WI38 (cell line): ENCODE results near the gene LRBA.

Source experiments
- H3K4me3 ChIP-seq: 2 replicates; pipeline ENCODE4 v1.5.1; 2011; ENCODE audit warnings: low read depth, mild to moderate bottlenecking, control low read depth, low read length
- TF ChIP-seq, protein P1 (sequence below): IDR thresholded peaks from 2 replicates; pipeline ENCODE4 v1.5.1; 2012; ENCODE audit warnings: low read depth, mild to moderate bottlenecking, control low read depth, low read length

The LRBA gene

DNA sequence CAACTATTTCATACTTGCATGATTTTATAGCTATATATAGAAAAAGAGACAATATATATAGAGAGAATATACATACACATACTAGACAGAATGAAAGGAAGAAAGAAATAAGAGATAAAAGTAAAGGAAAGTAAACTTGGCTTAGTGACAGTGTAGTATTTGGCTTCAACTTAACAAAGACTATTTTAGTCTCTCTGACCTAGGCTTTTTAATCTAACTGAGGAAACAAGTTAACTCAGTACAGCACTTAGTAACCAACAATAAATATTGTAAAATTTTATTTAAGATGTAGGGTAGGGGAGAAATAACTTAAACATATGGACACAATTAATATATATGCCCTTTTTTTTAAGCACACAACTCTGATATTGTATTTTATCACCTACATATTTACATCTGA lies 682.1 kb downstream of the LRBA start:
- no peak overlapping the region for H3K4me3 ChIP-seq
- TF ChIP-seq, protein P1, sequence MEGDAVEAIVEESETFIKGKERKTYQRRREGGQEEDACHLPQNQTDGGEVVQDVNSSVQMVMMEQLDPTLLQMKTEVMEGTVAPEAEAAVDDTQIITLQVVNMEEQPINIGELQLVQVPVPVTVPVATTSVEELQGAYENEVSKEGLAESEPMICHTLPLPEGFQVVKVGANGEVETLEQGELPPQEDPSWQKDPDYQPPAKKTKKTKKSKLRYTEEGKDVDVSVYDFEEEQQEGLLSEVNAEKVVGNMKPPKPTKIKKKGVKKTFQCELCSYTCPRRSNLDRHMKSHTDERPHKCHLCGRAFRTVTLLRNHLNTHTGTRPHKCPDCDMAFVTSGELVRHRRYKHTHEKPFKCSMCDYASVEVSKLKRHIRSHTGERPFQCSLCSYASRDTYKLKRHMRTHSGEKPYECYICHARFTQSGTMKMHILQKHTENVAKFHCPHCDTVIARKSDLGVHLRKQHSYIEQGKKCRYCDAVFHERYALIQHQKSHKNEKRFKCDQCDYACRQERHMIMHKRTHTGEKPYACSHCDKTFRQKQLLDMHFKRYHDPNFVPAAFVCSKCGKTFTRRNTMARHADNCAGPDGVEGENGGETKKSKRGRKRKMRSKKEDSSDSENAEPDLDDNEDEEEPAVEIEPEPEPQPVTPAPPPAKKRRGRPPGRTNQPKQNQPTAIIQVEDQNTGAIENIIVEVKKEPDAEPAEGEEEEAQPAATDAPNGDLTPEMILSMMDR: no peak

DNA sequence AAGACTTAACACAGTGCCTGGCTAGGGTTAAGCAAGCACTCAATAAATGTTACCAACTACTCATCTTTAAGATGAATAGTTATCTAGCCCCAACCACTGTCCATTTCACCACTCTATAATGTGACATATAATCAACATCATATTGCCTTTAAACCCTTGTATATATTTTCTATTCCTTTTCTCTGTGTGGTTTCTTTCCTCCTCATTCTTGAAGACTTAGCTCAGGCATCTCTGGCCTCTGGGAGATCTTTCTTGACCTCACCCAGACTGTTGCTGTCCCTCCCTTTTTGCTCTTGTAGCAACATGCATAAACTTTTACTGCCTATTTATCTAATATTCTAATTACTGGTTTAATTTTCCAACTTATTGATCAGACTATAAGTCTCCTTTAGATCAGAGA lies 683.0 kb downstream of the LRBA start:
- no peak overlapping the region for H3K4me3 ChIP-seq
- TF ChIP-seq, protein P1: no peak

- TF ChIP-seq, protein P1: no peak
- H3K4me3 ChIP-seq: no peak overlapping the region
Observed at GRCh38 chr4:150329373-150329772, 685.7 kb downstream of the LRBA start.

- TF ChIP-seq, protein P1: no peak
Observed at GRCh38 chr4:150328496-150328895, 686.6 kb downstream of the LRBA start.

GRCh38 chr4:150327262-150327780 lies 687.8 kb downstream of the LRBA start:
- no peak overlapping the region for H3K4me3 ChIP-seq
- TF ChIP-seq, protein P1: no peak

More at GRCh38 chr4:150328496-150328895, 686.6 kb downstream of the LRBA start:
- H3K4me3 ChIP-seq: no peak overlapping the region

DNA sequence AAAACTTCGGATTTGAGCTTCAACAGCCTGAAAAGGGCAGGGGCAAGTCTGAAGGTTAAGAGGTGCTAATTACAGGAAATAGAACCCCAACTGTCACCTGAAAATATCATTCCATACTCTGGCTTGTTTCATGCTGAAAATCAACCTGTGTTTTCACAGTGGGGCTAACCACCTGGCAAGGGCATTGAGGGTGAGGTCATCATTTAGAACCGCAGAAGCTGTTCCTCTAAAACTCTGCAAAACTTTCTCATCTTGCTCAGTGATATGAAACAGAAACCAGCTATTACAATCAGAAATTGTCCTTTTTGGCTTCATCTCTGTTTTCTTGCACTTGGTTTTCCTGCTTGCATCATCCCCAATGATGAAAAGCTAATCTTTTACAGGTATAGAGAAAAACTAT lies 689.2 kb downstream of the LRBA start:
- no peak overlapping the region for H3K4me3 ChIP-seq
- TF ChIP-seq, protein P1: no peak

DNA sequence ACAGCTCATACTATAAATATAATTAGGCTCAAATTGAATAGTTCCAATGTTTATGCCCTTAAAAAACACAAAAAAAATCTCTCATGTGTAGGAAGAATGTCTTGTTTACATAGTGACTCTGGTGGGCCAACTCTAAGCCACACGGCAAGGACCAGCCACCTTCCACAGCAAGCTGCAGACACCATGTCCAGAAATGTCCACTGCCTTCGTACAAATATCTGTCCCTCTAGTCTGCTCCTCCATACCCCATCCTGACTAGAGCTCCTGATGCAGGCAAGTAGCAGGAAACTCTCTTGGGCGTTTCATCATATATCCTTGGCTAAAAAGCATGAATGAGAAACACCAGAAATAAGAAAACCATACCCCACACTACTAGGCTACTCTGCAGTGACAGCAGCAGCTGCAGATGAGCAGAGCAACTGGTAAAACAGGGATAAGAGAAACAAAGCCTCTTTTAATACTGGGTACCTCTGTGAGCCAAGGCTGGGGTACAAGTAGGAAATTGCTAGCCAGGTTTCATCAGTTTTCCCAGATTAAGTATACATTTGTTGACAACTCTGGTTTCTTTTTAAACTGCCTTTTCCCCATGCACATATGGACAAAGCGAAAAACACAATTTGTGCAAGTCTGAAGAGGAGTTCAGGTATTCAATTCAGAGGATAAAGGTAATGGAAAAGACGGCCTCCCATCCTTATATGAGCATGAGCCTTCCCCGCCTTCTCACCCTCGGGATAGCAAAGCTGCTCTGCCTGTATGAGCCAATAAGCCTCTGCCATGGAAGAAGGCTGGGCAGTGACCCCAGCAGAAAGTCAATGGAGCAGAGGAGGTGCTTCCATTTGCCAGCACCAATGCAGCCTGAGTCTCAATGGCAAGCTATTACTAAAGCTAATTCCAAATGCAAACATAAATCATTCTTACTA lies 691.4 kb downstream of the LRBA start:
- TF ChIP-seq, protein P1: no peak
- H3K4me3 ChIP-seq: no peak overlapping the region
